BJ (cell line): ENCODE data around the gene GRM8. TPM values are rescaled to one million over a fixed set of nuclear protein-coding genes. Genes with fewer than 3 reads are reported as not detected.

Experiments
- CTCF ChIA-PET: fragments of 350-600 bp; formaldehyde crosslinking; extraction: SDS; loops from one replicate; lab custom pipeline; 2021; ENCODE audit warnings: antibody characterized with exemption, inconsistent platforms; lab: Yijun Ruan, JAX
- POLR2A ChIA-PET: fragments of 300-600 bp; sonication (Branson Sonifier 250); formaldehyde crosslinking; extraction: SDS; loops from one replicate; lab custom pipeline; 2021; ENCODE audit warnings: antibody characterized with exemption; lab: Charles Lee
- DNase-seq: peaks from one replicate; pipeline ENCODE4 v3.0.0-alpha.2; 2011; ENCODE audit warnings: low read depth
- H3K27me3 ChIP-seq: 2 replicates; pipeline ENCODE4 v1.6.0; 2011; ENCODE audit warnings: low read length; ENCODE audit not compliant: control insufficient read depth, insufficient read depth
- H3K36me3 ChIP-seq: 2 replicates; pipeline ENCODE4 v1.5.1; 2011; ENCODE audit warnings: low read length; ENCODE audit not compliant: control insufficient read depth, insufficient read depth
- H3K4me3 ChIP-seq: 2 replicates; pipeline ENCODE4 v1.5.1; 2011; ENCODE audit warnings: low read depth, mild to moderate bottlenecking, control low read depth, low read length
- polyA plus RNA-seq: library from polyadenylated mRNA; depleted of rRNA; stranded (reverse); fragments of >200 nt; gene quantifications from 2 replicates; pipeline ENCODE4 v1.2.3, GENCODE V29; 2011
- TF ChIP-seq, protein P1 (sequence below): IDR thresholded peaks from 2 replicates; pipeline ENCODE4 v1.5.1; 2011; ENCODE audit warnings: low read depth, mild to moderate bottlenecking, control low read depth, inconsistent platforms, low read length, moderate library complexity; ENCODE audit not compliant: insufficient read depth

Gene GRM8
- polyA plus RNA-seq, 1 experiment, result not detected

DNA sequence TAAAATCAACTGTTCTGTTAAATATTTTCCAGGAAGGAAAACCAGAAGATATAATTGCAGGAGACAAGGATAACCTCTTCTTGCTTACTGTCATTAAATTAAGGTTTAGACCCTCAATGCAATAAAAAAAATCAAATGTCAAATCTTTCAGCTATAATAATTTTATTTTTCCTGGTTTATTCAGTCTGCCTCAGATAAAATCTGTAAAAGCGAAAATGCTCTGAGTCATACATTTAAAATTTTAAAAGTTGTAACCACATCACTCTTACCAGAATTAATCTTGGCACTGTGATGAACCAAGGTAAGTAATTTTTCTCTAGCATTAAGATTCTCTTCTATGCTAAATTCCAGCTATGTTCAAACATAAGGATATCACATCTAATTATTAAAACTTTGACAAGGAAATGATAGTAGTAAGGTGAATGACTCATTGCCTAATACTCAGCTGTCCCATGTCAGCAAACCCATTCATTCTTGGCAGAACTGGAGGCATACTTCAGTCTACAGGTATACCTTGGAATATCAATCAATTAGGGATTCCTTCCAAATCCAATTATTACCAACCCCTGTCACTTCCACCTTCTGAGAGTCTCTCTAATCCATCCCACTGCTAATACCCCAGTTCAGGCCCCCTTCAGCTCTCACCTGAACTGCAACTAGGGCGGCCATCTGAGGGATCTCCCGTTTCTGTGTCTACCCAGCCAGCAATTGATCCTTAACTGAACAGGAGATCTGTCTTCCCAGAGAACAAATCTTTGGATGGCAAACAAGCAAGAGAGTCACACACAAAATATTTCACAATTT lies 434.1 kb downstream of the GRM8 start:
- H3K36me3 ChIP-seq, result no peaks in the 10 kb centered on the region
- H3K27me3 ChIP-seq, result no peaks in the 10 kb centered on the region
- TF ChIP-seq, protein P1, sequence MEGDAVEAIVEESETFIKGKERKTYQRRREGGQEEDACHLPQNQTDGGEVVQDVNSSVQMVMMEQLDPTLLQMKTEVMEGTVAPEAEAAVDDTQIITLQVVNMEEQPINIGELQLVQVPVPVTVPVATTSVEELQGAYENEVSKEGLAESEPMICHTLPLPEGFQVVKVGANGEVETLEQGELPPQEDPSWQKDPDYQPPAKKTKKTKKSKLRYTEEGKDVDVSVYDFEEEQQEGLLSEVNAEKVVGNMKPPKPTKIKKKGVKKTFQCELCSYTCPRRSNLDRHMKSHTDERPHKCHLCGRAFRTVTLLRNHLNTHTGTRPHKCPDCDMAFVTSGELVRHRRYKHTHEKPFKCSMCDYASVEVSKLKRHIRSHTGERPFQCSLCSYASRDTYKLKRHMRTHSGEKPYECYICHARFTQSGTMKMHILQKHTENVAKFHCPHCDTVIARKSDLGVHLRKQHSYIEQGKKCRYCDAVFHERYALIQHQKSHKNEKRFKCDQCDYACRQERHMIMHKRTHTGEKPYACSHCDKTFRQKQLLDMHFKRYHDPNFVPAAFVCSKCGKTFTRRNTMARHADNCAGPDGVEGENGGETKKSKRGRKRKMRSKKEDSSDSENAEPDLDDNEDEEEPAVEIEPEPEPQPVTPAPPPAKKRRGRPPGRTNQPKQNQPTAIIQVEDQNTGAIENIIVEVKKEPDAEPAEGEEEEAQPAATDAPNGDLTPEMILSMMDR, result no peak
- DNase-seq, result no peak
- CTCF ChIA-PET, result no interaction called here
- H3K4me3 ChIP-seq, result no peak overlapping the region
- POLR2A ChIA-PET, result no interaction called here

DNA sequence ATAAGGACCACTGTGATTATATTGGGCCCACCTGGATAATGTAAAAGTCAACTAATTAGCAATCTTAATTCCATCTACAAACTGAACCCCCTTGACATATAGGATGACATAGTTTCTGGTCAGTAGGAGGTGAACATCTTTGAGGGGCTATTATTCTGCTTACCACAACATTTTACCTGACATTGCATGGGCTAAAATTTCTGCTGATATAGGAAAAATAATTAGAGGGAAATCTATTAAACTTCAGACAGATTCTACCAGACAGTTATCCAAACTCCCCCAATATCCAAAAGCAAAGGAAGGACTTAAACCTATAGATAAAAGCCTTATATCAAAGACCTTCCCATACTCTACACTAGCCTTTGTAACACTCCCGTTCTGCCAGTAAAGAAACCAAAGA lies 443.6 kb downstream of the GRM8 start:
- no peak for DNase-seq
- no peak overlapping the region for H3K4me3 ChIP-seq
- TF ChIP-seq, protein P1, result no peak
- no peaks in the 10 kb centered on the region for H3K27me3 ChIP-seq
- POLR2A ChIA-PET, result no interaction called here
- H3K36me3 ChIP-seq, result no peaks in the 10 kb centered on the region
- CTCF ChIA-PET, result no interaction called here

DNA sequence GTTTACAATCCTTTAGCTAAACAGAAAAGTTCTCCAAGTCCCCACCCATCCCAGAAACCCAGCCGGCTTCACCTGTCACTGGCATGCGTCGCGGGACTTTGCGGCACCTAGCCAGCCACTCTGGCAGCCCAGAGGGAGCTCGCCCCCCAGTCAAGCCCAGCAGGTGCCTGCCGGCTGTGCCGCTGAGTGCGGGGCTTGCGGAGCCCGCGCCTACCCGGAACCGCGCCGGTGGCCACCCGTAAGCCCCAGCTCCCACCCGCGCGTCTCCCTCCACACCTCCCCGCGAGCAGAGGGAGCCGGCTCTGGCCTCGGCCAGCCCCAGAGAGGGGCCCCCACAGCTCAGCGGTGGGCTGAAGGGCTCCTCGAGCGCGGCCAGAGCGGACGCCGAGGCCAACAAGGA lies 446.1 kb downstream of the GRM8 start:
- Histone ChIP-seq H3K27me3 (no peaks in the 10 kb centered on the region), H3K4me3 (no peak overlapping the region), H3K36me3 (no peaks in the 10 kb centered on the region)
- no peak for DNase-seq
- CTCF ChIA-PET, result interaction anchor here (0.9 kb wide), 1 partner anchor 708 kb away, joined by 3 read pairs; no protein-coding TSS in a partner anchor
- POLR2A ChIA-PET, result no interaction called here
- TF ChIP-seq, protein P1, result no peak

DNA sequence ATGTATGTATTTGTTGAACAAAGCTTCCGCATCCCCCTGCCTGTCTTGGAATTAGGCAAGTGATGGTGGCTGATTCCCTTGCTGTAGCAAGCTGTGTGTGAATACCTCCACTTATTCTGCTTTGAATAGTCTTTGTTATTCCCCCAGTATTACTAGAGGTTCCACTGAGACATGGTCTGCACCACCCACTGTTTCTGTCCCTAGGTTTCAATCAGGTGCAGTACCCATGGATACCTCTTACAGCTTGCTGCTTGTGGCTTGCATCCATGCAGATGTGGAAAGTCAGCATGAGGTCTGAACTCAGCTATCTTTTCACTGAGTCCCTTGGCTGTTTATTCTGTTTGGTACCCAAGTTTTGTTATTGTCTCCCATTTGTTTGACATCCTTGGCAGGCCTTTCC lies 447.4 kb downstream of the GRM8 start:
- POLR2A ChIA-PET, result no interaction called here
- Histone ChIP-seq H3K36me3 (no peaks in the 10 kb centered on the region), H3K4me3 (no peak overlapping the region), H3K27me3 (no peaks in the 10 kb centered on the region)
- TF ChIP-seq, protein P1, result no peak
- DNase-seq, result no peak
- CTCF ChIA-PET, result no interaction called here

DNA sequence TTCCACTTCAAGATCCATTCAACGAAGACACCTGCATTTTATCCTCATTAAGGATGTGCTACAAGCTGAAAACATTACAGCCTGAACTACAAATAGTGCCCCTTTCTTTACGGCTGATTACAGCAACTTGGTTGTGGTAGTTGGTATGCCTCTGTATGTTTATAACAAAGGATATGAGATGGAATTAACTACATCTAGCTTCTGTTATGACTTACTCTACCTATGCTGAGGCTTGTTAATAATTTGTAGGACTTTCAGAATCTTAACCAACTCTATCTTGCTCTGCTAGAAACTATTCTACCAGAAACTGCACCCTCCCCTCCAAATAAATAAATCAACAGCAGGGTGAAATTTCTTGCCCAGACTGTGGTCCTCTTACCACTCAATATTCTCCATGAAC lies 448.1 kb downstream of the GRM8 start:
- TF ChIP-seq, protein P1, result no peak
- H3K27me3 ChIP-seq, result no peaks in the 10 kb centered on the region
- ChIA-PET POLR2A (no interaction called here), CTCF (interaction anchor here (0.8 to 2.1 kb wide), 2 partner anchors 8 to 1405 kb away, joined by 3 to 9 read pairs; no protein-coding TSS in a partner anchor)
- no peaks in the 10 kb centered on the region for H3K36me3 ChIP-seq
- no peak overlapping the region for H3K4me3 ChIP-seq
- DNase-seq, result no peak
